SK-N-MC (cell line): ENCODE results near the gene DUSP16.

Experiments used
- EZH2 ChIP-seq: fragments of 200-600 bp; sonication (generic); IDR thresholded peaks from one replicate; pipeline ENCODE4 v1.6.1; 2017; ENCODE audit warnings: antibody characterized with exemption
- FOXP2 ChIP-seq: optimal IDR thresholded peaks from 2 replicates; pipeline ENCODE3; 2011; ENCODE audit warnings: mild to moderate bottlenecking, moderate library complexity; ENCODE audit not compliant: insufficient read depth; ENCODE audit errors: extremely low read length, control extremely low read depth
- POLR2AphosphoS5 ChIP-seq: IDR thresholded peaks from 2 replicates; pipeline ENCODE4 v1.6.1; 2012; ENCODE audit warnings: mild to moderate bottlenecking, low read depth, low read length, borderline replicate concordance

DNA sequence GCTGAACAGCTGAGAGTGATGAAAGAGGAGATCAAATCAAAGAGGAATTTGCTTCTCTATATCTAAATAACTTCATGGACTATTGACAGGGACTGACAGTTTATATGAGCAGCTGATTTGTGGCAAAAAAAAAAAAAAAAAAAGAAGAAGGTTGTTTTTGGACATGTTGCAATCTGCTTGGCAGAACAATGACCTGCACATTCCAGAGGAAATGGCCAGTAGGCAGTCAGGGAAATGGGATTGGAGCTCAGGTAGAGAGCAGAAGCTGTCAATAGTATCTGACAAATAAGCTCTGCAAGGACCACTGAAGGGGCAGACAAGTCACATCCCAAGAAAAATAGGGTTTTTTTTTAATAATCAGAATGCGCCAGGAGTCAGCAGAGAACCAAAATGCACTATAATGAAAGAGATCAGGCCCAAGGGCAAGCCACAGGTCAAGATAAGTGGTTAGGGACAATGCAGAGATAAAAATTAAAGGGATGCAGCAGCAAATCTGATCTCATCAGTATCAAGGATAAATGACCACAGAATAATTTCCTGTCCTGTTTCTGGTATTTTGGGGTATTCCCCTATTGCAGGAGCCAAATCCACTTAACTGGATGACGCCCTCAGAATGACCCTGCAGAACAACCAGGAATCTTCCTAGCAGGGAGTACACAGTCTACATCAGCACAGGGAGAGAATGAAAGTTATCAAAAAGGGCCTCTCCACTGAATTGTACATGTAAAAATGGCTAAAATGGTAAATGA, 22.6 kb upstream of the DUSP16 start:
- TF ChIP-seq POLR2AphosphoS5 (no peak), EZH2 (no peak), FOXP2 (no peak)
